K562 (cell line): ENCODE measurements around the gene TRAPPC12. TPM values are rescaled to one million over a fixed set of nuclear protein-coding genes. Genes with fewer than 3 reads are reported as not detected.
A peak's percentile ranks its signal among the peaks of the same experiment; 100 is the strongest.

Experiments
- ATAC-seq: fragments of 200-7000 bp; cut with Tn5 transposase; 3 replicates; pipeline ENCODE4 v1.9.1; 2020; ENCODE audit warnings: moderate library complexity
- BruUV-seq: library from RNA; stranded (reverse); fragments of 400-500 nt; replicated peaks from 2 replicates; lab custom pipeline; 2021; lab: Mats Ljungman, UMichigan
- CTCF ChIA-PET: fragments of 300-600 bp; formaldehyde crosslinking; extraction: SDS; loops from one replicate; lab custom pipeline; 2021; ENCODE audit warnings: low intra/inter-chr PET ratio; lab: Yijun Ruan, JAX
- POLR2A ChIA-PET: fragments of 300-600, 350-650 bp; sonication (Branson Sonifier 250); formaldehyde crosslinking; extraction: SDS; loops from one replicate; lab custom pipeline; 2021; ENCODE audit warnings: antibody characterized with exemption, inconsistent platforms; lab: Yijun Ruan, JAX
- DNase-seq, 4 experiments: peaks; one replicate each; pipeline versions ENCODE4 v3.0.0 to v3.0.0-alpha.2; 2011 to 2018; ENCODE audit warnings: low spot score in 3 of 4, mixed read lengths in 3 of 4; ENCODE audit errors: extremely low read depth in 1 of 4
- FAIRE-seq: peaks from 2 replicates; lab custom pipeline; 2011; peaks lifted over from hg19 to GRCh38; lab: Jason Lieb, UNC
- H2AFZ ChIP-seq: 2 replicates; pipeline ENCODE4 v1.6.0; 2011; ENCODE audit warnings: low read depth, low read length, control low read depth, inconsistent platforms
- H3K27ac ChIP-seq: fragments of 200-600 bp; 3 replicates; pipeline ENCODE4 v1.8.0; 2011; ENCODE audit warnings: low read depth, mild to moderate bottlenecking, control low read depth, inconsistent platforms, low read length, moderate library complexity, mixed read lengths; ENCODE audit errors: extremely low read depth
- H3K27me3 ChIP-seq, 2 experiments: fragments of 300-600 bp in 1 of 2; 2 replicates in 1 of 2; 3 replicates in 1 of 2; pipeline versions ENCODE4 v1.6.0 to v1.8.0; 2011; ENCODE audit warnings: inconsistent platforms in 2 of 2, low read length in 2 of 2, mild to moderate bottlenecking in 1 of 2, mixed read lengths in 1 of 2, moderate library complexity in 1 of 2; ENCODE audit not compliant: control insufficient read depth in 2 of 2, insufficient read depth in 2 of 2
- H3K36me3 ChIP-seq: fragments of 300-600 bp; 3 replicates; pipeline ENCODE4 v1.8.0; 2011; ENCODE audit warnings: mild to moderate bottlenecking, low read length, inconsistent platforms; ENCODE audit not compliant: control insufficient read depth, insufficient read depth
- H3K4me1 ChIP-seq, 2 experiments: fragments of 200-600 bp in 1 of 2; replicated peaks in 1 of 2; 2 replicates in 1 of 2; 3 replicates in 1 of 2; pipeline versions ENCODE4 v1.5.1 to v1.8.0; 2011; ENCODE audit warnings: inconsistent platforms in 2 of 2, low read length in 2 of 2, mild to moderate bottlenecking in 1 of 2, mixed read lengths in 1 of 2, moderate library complexity in 1 of 2; ENCODE audit not compliant: control insufficient read depth in 2 of 2, insufficient read depth in 2 of 2
- H3K4me2 ChIP-seq: 2 replicates; pipeline ENCODE4 v1.6.1; 2011; ENCODE audit warnings: low read length, control low read depth, inconsistent platforms, mixed read lengths; ENCODE audit not compliant: insufficient read depth
- H3K4me3 ChIP-seq: fragments of 200-600 bp; sonication (generic), shearing (Covaris generic); 2 replicates; pipeline ENCODE4 v1.5.1; 2016; ENCODE audit warnings: control low read depth, inconsistent platforms
- H3K79me2 ChIP-seq: fragments of 200-600 bp; 3 replicates; pipeline ENCODE4 v1.8.0; 2011; ENCODE audit warnings: low read length, inconsistent platforms; ENCODE audit not compliant: control insufficient read depth, insufficient read depth
- H3K9ac ChIP-seq, 2 experiments: 2 replicates each; pipeline versions ENCODE4 v1.6.0 to v1.6.1; 2011; ENCODE audit warnings: low read depth in 2 of 2, low read length in 2 of 2, control low read depth in 1 of 2, inconsistent platforms in 1 of 2, mild to moderate bottlenecking in 1 of 2, mixed read lengths in 1 of 2; ENCODE audit not compliant: insufficient read depth in 1 of 2
- H3K9me1 ChIP-seq: one replicate; pipeline ENCODE4 v1.6.0; 2011; ENCODE audit warnings: inconsistent platforms, mild to moderate bottlenecking, low read length, moderate library complexity; ENCODE audit not compliant: control insufficient read depth, insufficient read depth
- H3K9me3 ChIP-seq: replicated peaks from 2 replicates; pipeline ENCODE4 v1.5.1; 2011; ENCODE audit warnings: low read depth, low read length, inconsistent platforms; ENCODE audit not compliant: control insufficient read depth, insufficient read depth
- H4K20me1 ChIP-seq: replicated peaks from 2 replicates; pipeline ENCODE4 v1.6.1; 2011; ENCODE audit warnings: low read length, inconsistent platforms, mixed read lengths; ENCODE audit not compliant: control insufficient read depth, insufficient read depth
- IRF9 ChIP-seq: fragments of 450-650 bp; IDR thresholded peaks from 2 replicates; pipeline ENCODE4 v1.6.1; 2016; ENCODE audit warnings: missing biosample characterization, missing genetic modification characterization
- KDM1A ChIP-seq, 2 experiments: fragments of 450-650 bp; IDR thresholded peaks; 2 replicates each; pipeline ENCODE4 v1.6.1; 2016; ENCODE audit warnings: mild to moderate bottlenecking in 2 of 2
- POLR2H ChIP-seq: IDR thresholded peaks from 2 replicates; pipeline ENCODE4 v1.6.1; 2016; ENCODE audit warnings: missing genetic modification characterization, low read depth, mild to moderate bottlenecking, control low read depth, missing compliant biosample characterization, moderate library complexity
- SMC3 ChIP-seq: conservative IDR thresholded peaks from 2 replicates; pipeline ENCODE4 v1.6.1; 2011; ENCODE audit warnings: low read depth, low read length, improper control_type of control experiment; ENCODE audit not compliant: insufficient read depth
- ZNF79 ChIP-seq: fragments of 250-450 bp; sonication (Bioruptor Pico); IDR thresholded peaks from 2 replicates; pipeline ENCODE4 v1.4.0; 2020; ENCODE audit warnings: low read depth, mild to moderate bottlenecking, moderate library complexity
- WGBS: fragments of 100-300 bp; shearing (Covaris generic); methylation state at CpG from one replicate; pipeline ENCODE4 v1.1.6; 2016; ENCODE audit warnings: low coverage, mixed read lengths; ENCODE audit not compliant: insufficient coverage; ENCODE audit errors: missing lambda C conversion rate; 5-methylcytosine and 5-hydroxymethylcytosine counted together
- in situ Hi-C: fragments of 300-500 bp; cut with MboI; formaldehyde crosslinking; loops from 4 replicates; pipeline ENCODE4 v1.15.0; 2018; ENCODE audit warnings: inconsistent platforms, mixed read lengths
- intact Hi-C: fragments of 100-400 bp; cut with micrococcal nuclease; formaldehyde crosslinking; loops from 2 replicates; pipeline ENCODE4 v1.14.2; 2022
- polyA plus RNA-seq, 8 experiments: library from polyadenylated mRNA; depleted of rRNA in 4 of 8; stranded (reverse) in 5 of 8; unstranded in 3 of 8; fragments of >200 nt; fragmentation: Nextera tagmentation in 2 of 8; fragmentation: Illumina TruSeq in 1 of 8; extraction: Ambion mirVana in 2 of 8; extraction: Trizol in 1 of 8; gene quantifications; 2 replicates each; pipeline versions ENCODE4 v1.2.1 to v1.2.3, GENCODE V29; 2011 to 2014; ENCODE audit warnings: inconsistent platforms in 1 of 8, missing spikeins in 1 of 8
- total RNA-seq, 7 experiments: library from RNA; depleted of rRNA in 6 of 7; stranded (reverse); fragments of >200 nt in 6 of 7; fragmentation: Illumina TruSeq in 2 of 7; extraction: Trizol in 2 of 7; gene quantifications; 2 replicates each; pipeline versions ENCODE4 v1.2.1 to v1.2.3, GENCODE V29; 2011 to 2021; ENCODE audit warnings: low replicate concordance in 1 of 7
- TF ChIP-seq, protein P1 (sequence below): fragments of 250-450 bp; sonication (Bioruptor Pico); IDR thresholded peaks from 2 replicates; pipeline ENCODE4 v1.4.0; 2020; ENCODE audit warnings: mild to moderate bottlenecking, moderate library complexity
- TF ChIP-seq, protein P2 (sequence below): fragments of 450-650 bp; IDR thresholded peaks from 2 replicates; pipeline ENCODE4 v1.6.1; 2014; ENCODE audit warnings: low read depth, mild to moderate bottlenecking, moderate library complexity, borderline replicate concordance
- TF ChIP-seq, protein P3 (sequence below): fragments of 450-650 bp; formaldehyde crosslinking; IDR thresholded peaks from 2 replicates; pipeline ENCODE4 v1.4.0; 2020; ENCODE audit warnings: mild to moderate bottlenecking, moderate library complexity

TRAPPC12 gene
- total and polyA plus RNA-seq, 9 of the 15 experiments (the other 6 are each of a cell fraction or from before 2014, with no cell fraction given) = 8.0 to 75.2 (median 39.1) TPM

DNA sequence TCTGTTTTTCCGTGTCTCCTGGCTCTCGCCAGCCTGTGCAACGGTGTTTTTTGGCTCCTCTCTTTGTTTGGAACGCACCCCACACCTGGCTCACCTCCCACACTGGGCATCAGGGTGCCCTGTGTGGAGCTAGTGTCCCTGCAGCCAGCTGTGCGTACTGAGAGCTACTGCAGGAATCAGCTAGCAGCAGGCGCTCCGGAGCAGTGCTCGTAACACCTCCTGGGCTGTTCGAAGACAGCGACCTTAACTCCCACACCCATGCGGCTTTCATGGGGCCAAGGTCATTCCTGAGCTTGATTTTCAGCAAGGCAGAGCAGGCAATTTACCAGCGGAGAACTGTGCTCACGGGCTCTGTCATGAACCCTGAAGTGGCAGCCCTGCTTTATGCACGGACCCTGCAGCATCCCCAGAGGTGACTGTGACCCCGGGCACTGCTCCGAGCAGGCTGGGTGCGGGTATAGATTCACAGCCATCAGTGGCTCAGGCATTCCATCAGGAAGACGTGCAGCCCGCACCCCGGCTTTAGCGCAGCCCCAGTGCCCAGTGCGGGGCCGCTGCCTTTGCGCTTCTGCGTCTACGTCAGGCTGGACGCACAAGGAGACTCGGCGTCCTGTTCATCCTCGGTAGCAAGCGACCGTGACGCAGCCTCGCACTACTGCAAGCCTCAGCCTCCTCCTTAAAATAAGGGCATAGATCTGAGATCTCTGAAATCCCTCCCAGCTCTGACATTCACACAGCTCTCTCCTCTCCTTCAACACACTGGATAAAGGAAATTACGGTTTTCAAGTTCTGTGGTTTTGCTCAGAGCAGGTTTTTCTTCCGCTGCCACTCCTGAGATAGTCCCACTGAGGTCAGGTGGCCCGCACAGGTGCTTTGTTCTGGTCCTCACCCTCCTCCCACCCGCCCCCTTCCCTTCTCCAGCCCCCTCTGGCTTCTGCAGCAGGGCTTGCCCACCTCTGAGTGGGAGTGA lies 81.6 kb downstream of the TRAPPC12 start (continued):
- no peak for TF ChIP-seq POLR2H (tag)
- TF ChIP-seq, protein P1, sequence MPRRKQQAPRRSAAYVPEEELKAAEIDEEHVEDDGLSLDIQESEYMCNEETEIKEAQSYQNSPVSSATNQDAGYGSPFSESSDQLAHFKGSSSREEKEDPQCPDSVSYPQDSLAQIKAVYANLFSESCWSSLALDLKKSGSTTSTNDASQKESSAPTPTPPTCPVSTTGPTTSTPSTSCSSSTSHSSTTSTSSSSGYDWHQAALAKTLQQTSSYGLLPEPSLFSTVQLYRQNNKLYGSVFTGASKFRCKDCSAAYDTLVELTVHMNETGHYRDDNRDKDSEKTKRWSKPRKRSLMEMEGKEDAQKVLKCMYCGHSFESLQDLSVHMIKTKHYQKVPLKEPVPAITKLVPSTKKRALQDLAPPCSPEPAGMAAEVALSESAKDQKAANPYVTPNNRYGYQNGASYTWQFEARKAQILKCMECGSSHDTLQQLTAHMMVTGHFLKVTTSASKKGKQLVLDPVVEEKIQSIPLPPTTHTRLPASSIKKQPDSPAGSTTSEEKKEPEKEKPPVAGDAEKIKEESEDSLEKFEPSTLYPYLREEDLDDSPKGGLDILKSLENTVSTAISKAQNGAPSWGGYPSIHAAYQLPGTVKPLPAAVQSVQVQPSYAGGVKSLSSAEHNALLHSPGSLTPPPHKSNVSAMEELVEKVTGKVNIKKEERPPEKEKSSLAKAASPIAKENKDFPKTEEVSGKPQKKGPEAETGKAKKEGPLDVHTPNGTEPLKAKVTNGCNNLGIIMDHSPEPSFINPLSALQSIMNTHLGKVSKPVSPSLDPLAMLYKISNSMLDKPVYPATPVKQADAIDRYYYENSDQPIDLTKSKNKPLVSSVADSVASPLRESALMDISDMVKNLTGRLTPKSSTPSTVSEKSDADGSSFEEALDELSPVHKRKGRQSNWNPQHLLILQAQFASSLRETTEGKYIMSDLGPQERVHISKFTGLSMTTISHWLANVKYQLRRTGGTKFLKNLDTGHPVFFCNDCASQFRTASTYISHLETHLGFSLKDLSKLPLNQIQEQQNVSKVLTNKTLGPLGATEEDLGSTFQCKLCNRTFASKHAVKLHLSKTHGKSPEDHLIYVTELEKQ (CRISPR knock-in tag) = no peak
- TF ChIP-seq, all 486 proteins: peak for 0

- no peak overlapping the region for H3K27ac ChIP-seq
- in situ Hi-C loops = no loop called here
- peak; percentile 71 for TF ChIP-seq SMC3
- TF ChIP-seq, protein P2, sequence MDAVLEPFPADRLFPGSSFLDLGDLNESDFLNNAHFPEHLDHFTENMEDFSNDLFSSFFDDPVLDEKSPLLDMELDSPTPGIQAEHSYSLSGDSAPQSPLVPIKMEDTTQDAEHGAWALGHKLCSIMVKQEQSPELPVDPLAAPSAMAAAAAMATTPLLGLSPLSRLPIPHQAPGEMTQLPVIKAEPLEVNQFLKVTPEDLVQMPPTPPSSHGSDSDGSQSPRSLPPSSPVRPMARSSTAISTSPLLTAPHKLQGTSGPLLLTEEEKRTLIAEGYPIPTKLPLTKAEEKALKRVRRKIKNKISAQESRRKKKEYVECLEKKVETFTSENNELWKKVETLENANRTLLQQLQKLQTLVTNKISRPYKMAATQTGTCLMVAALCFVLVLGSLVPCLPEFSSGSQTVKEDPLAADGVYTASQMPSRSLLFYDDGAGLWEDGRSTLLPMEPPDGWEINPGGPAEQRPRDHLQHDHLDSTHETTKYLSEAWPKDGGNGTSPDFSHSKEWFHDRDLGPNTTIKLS = no peak
- no peak for TF ChIP-seq ZNF79 (CRISPR knock-in tag)
- TF ChIP-seq IRF9 (tag) = no peak
- TF ChIP-seq, protein P3, sequence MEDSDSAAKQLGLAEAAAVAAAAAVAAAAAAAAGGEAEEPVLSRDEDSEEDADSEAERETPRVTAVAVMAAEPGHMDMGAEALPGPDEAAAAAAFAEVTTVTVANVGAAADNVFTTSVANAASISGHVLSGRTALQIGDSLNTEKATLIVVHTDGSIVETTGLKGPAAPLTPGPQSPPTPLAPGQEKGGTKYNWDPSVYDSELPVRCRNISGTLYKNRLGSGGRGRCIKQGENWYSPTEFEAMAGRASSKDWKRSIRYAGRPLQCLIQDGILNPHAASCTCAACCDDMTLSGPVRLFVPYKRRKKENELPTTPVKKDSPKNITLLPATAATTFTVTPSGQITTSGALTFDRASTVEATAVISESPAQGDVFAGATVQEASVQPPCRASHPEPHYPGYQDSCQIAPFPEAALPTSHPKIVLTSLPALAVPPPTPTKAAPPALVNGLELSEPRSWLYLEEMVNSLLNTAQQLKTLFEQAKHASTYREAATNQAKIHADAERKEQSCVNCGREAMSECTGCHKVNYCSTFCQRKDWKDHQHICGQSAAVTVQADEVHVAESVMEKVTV (CRISPR knock-in tag) = peak; percentile 34; the same call in 1 of the 2 replicates
- TF ChIP-seq KDM1A (IDR thresholded peaks at IDR 0.05) = no peak
Measured at GRCh38 chr2:3461801-3462492, 82.5 kb downstream of the TRAPPC12 start.

More at GRCh38 chr2:3461801-3462492, 82.5 kb downstream of the TRAPPC12 start:
- ATAC-seq = peak; percentile 70
- DNase-seq = peak; percentile 62 to 71 (median 68)
- BruUV-seq = no TSS peak
- Histone ChIP-seq H4K20me1 (peaks cover 3% of the 10 kb centered on the region; the same call in 1 of the 2 replicates), H3K4me3 (no peak overlapping the region), H3K36me3 (peaks cover 43% of the 10 kb centered on the region; the same call in 2 of the 3 replicates), H3K79me2 (no peaks in the 10 kb centered on the region), H2AFZ (no peak overlapping the region), H3K4me2 (no peak overlapping the region), H3K9me1 (peaks cover 5% of the 10 kb centered on the region), H3K4me1 (peaks cover 8 to 39% of the 10 kb centered on the region in 2 experiments; a peak in 4 of 5 replicates), H3K9me3 (no peaks in the 10 kb centered on the region), H3K27me3 (no peaks in the 10 kb centered on the region), H3K9ac (peak overlapping the region in 1 of 2 experiments; percentile 70; a peak in 1 of 4 replicates)
- POLR2A ChIA-PET = interaction anchor here (0.9 kb wide), 1 partner anchor 19 kb away, joined by 3 read pairs; no protein-coding TSS in a partner anchor
- intact Hi-C loops = loop anchor here (2.0 kb wide), 1 partner anchor 189 kb away; no protein-coding TSS in a partner anchor
- peak; percentile 91 for FAIRE-seq
- CTCF ChIA-PET = interaction anchor here (0.5 kb wide), 1 partner anchor 189 kb away, joined by 3 read pairs; no protein-coding TSS in a partner anchor
- WGBS = 71% methylated on average over 12 of the region's 12 CpGs
